Measurements from ENCODE around the gene DSCAML1. TPM values are rescaled to one million over a fixed set of nuclear protein-coding genes. Genes with fewer than 3 reads are reported as not detected.

DSCAML1 gene
- total RNA-seq, 1 donor from 2014 or later: 2.5 TPM

DNA sequence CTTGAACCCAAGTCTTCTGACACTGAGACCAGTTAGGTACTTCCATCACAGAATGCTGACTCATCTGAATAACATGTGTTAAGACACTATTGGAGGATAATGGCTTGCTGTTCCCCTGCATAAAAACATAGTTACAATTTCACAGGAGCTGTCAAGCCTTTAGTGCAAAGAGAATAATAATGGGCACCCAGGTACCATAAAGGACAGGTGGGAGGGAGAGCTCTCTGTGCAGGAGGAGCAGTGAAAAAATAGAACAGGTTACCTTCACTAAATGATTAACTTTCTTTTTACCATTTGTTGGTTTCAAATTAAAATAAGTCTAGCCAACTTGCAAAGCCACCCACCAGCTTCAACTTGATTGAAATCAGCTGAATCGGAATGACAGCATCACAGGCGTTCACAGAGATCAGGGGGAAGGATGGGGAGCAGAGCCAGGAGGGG is 173.2 kb downstream of the DSCAML1 start:
- H3K4me1 Mint-ChIP-seq: no peaks in the 10 kb centered on the region
- no peak for DNase-seq (ENCODE audit: low spot score in 2 of 2, unreplicated experiment in 2 of 2)
- H3K36me3 Mint-ChIP-seq: no peaks in the 10 kb centered on the region
- TF ChIP-seq, protein P1, sequence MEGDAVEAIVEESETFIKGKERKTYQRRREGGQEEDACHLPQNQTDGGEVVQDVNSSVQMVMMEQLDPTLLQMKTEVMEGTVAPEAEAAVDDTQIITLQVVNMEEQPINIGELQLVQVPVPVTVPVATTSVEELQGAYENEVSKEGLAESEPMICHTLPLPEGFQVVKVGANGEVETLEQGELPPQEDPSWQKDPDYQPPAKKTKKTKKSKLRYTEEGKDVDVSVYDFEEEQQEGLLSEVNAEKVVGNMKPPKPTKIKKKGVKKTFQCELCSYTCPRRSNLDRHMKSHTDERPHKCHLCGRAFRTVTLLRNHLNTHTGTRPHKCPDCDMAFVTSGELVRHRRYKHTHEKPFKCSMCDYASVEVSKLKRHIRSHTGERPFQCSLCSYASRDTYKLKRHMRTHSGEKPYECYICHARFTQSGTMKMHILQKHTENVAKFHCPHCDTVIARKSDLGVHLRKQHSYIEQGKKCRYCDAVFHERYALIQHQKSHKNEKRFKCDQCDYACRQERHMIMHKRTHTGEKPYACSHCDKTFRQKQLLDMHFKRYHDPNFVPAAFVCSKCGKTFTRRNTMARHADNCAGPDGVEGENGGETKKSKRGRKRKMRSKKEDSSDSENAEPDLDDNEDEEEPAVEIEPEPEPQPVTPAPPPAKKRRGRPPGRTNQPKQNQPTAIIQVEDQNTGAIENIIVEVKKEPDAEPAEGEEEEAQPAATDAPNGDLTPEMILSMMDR (IDR thresholded peaks at IDR 0.05; ENCODE audit: unreplicated experiment): no peak
- H3K4me3 Mint-ChIP-seq: no peak overlapping the region
- H3K27me3 Mint-ChIP-seq (ENCODE audit: low read depth): peaks cover 45% of the 10 kb centered on the region
- no peak overlapping the region for H3K27ac Mint-ChIP-seq
- peaks cover 9% of the 10 kb centered on the region for H3K9me3 Mint-ChIP-seq

DNA sequence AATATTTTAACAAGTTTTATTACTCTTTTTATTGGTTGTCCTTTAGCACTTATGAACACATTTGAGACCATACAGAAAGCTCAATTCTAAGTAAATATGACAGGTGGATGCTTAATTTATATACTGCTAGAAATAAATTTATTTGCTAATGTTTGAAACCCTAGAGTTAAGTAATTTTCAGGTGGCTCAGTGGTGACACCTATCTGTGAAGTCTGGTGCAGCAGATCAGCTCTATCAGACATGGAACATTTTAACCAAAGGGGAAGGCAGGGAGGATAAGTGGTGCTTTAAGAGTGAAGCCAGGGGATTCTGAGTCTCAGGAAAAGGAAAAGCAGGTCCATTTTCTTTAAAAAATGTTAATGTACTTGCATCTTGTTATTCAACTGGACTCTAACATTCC is 175.8 kb downstream of the DSCAML1 start:
- H3K9me3 Mint-ChIP-seq: peaks cover 9% of the 10 kb centered on the region
- H3K27me3 Mint-ChIP-seq (ENCODE audit: low read depth): peaks cover 43% of the 10 kb centered on the region
- no peak overlapping the region for H3K4me3 Mint-ChIP-seq
- TF ChIP-seq, protein P1 (IDR thresholded peaks at IDR 0.05; ENCODE audit: unreplicated experiment): peak; percentile 70
- no peak overlapping the region for H3K27ac Mint-ChIP-seq
- no peaks in the 10 kb centered on the region for H3K36me3 Mint-ChIP-seq
- DNase-seq (ENCODE audit: low spot score in 2 of 2, unreplicated experiment in 2 of 2): no peak
- H3K4me1 Mint-ChIP-seq: no peaks in the 10 kb centered on the region

DNA sequence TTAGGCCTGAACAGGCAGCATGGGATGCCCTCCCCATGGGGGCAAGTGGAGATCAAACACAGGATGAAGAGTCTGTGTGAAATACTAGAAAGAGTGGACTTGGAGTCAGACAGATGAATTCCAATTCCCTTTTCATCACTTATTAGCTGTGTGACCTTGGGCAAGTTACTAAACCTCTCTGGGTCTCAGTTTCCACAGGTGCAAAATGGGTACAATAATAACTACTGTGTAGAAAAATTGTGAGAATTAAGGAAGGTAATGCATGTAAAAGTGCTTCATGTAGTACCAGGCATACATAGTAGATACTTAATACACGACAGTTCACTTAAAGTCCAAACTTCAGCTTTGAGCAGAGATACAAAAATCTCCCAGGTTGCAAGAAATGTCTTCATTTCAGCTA is 176.4 kb downstream of the DSCAML1 start:
- Mint-ChIP-seq H3K27me3 (ENCODE audit: low read depth) (peaks cover 47% of the 10 kb centered on the region), H3K4me3 (no peak overlapping the region), H3K9me3 (peaks cover 9% of the 10 kb centered on the region), H3K27ac (no peak overlapping the region), H3K4me1 (no peaks in the 10 kb centered on the region), H3K36me3 (no peaks in the 10 kb centered on the region)
- DNase-seq (ENCODE audit: low spot score in 2 of 2, unreplicated experiment in 2 of 2): no peak
- TF ChIP-seq, protein P1 (IDR thresholded peaks at IDR 0.05; ENCODE audit: unreplicated experiment): no peak

DNA sequence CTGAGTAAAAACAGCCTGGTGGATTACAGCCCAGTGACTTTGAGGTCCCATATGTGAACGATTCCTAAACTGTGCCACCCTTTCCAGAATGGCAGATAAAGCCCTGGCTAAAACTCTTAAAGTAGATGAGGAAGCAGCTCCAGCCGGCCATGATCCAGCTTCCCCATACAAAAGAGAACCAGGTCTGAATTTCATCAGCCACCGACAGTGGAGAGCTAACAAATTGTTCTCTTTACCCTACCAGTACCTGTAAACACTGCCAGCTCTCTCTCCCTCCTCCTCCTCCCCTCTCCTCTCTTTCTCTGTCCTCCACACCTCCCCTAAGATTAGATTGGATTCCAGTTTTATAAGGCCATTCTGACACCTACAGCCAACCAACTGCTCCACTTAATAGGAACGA is 176.9 kb downstream of the DSCAML1 start:
- H3K4me1 Mint-ChIP-seq: no peaks in the 10 kb centered on the region
- H3K4me3 Mint-ChIP-seq: no peak overlapping the region
- peaks cover 48% of the 10 kb centered on the region for H3K27me3 Mint-ChIP-seq (ENCODE audit: low read depth)
- H3K27ac Mint-ChIP-seq: no peak overlapping the region
- H3K36me3 Mint-ChIP-seq: no peaks in the 10 kb centered on the region
- no peak for DNase-seq (ENCODE audit: low spot score in 2 of 2, unreplicated experiment in 2 of 2)
- TF ChIP-seq, protein P1 (IDR thresholded peaks at IDR 0.05; ENCODE audit: unreplicated experiment): no peak
- peaks cover 9% of the 10 kb centered on the region for H3K9me3 Mint-ChIP-seq

DNA sequence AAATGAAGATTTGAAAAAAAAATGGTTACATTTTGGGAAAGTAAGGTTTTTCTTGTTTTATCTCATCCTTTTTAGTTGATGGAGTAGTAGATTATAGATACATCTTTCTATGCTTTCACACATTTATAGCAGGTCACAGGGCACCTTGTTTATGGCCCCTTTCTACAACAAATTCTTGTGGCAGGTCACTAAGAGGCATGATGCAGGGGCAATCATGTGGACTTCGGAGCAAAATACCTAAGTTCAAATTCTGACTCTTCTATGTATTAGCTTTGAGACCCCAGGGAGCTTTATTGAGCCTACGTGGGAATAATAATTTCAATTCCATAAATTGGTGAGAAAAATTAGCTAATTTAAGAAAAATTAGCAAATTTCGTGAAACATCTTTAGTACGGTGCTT is 177.4 kb downstream of the DSCAML1 start:
- no peaks in the 10 kb centered on the region for H3K4me1 Mint-ChIP-seq
- TF ChIP-seq, protein P1 (IDR thresholded peaks at IDR 0.05; ENCODE audit: unreplicated experiment): no peak
- peaks cover 9% of the 10 kb centered on the region for H3K9me3 Mint-ChIP-seq
- no peak for DNase-seq (ENCODE audit: low spot score in 2 of 2, unreplicated experiment in 2 of 2)
- no peaks in the 10 kb centered on the region for H3K36me3 Mint-ChIP-seq
- H3K27me3 Mint-ChIP-seq (ENCODE audit: low read depth): peaks cover 49% of the 10 kb centered on the region
- no peak overlapping the region for H3K4me3 Mint-ChIP-seq
- H3K27ac Mint-ChIP-seq: no peak overlapping the region

DNA sequence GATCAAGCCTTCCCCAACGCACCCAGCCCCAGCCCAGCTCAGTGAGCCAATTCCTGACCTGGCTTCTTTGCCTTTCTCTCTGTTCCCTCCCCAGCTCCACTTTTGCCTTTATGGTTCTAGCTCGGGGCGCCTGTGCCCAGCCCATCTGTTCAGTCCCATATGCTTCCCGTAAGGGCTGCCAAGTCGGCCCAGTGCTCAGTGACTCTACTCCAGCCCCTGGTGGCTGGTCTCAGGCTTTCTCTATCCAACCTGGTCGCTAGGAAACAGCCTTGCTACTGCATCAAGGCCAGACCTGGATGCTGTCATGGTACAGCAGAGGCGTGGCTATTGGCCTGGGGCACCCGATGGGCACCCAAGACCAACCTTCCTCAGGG is 178.0 kb downstream of the DSCAML1 start:
- DNase-seq (ENCODE audit: low spot score in 2 of 2, unreplicated experiment in 2 of 2): no peak
- peaks cover 50% of the 10 kb centered on the region for H3K27me3 Mint-ChIP-seq (ENCODE audit: low read depth)
- H3K9me3 Mint-ChIP-seq: peaks cover 9% of the 10 kb centered on the region
- no peak overlapping the region for H3K27ac Mint-ChIP-seq
- no peaks in the 10 kb centered on the region for H3K36me3 Mint-ChIP-seq
- H3K4me1 Mint-ChIP-seq: no peaks in the 10 kb centered on the region
- TF ChIP-seq, protein P1 (IDR thresholded peaks at IDR 0.05; ENCODE audit: unreplicated experiment): no peak
- H3K4me3 Mint-ChIP-seq: no peak overlapping the region
